Hepatocyte (in vitro differentiated cells): ENCODE results near the gene GPR84.

Experiments
- EZH2 ChIP-seq: fragments of 200-600 bp; sonication (generic); IDR thresholded peaks from 2 replicates; pipeline ENCODE4 v1.6.1; 2016; ENCODE audit warnings: antibody characterized with exemption, mild to moderate bottlenecking, borderline replicate concordance
- EZH2phosphoT487 ChIP-seq: fragments of 200-600 bp; sonication (generic); IDR thresholded peaks from one replicate; pipeline ENCODE4 v1.6.1; 2018; ENCODE audit warnings: antibody characterized with exemption, mild to moderate bottlenecking, low read depth, moderate library complexity; ENCODE audit not compliant: unreplicated experiment, severe bottlenecking
- TF ChIP-seq, protein P1 (sequence below): fragments of 200-600 bp; sonication (generic); IDR thresholded peaks from 2 replicates; pipeline ENCODE4 v1.5.1; 2016; ENCODE audit warnings: antibody characterized with exemption, mild to moderate bottlenecking; ENCODE audit not compliant: poor library complexity

DNA sequence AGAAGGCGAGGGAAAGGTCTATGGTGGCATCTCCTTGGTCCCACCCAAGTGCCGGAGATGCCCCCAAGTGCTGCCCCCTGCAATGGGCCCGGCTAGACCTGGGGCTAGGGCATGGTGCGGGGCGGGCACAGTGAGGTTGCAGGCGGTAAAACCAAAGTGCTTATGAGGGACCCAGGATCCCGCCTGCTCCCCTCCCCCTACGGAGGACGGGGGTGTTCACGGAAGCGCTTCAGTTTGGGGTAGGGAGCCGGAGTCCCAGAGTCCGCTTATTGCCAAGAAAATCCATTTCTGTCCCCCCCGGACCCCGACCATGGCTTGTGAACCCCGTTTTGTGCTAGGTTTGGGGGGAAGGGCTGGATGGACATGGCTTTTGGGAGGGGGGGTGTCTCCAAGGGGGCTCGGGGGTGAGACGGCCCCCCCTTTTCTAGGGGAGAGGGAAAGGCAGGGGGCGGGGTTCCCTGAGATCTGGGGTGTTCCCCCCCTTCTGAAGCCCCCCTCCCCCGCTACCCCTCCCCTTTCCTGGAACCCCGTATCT lies 5.4 kb upstream of the GPR84 start:
- TF ChIP-seq EZH2 (no peak), EZH2phosphoT487 (no peak)
- TF ChIP-seq, protein P1, sequence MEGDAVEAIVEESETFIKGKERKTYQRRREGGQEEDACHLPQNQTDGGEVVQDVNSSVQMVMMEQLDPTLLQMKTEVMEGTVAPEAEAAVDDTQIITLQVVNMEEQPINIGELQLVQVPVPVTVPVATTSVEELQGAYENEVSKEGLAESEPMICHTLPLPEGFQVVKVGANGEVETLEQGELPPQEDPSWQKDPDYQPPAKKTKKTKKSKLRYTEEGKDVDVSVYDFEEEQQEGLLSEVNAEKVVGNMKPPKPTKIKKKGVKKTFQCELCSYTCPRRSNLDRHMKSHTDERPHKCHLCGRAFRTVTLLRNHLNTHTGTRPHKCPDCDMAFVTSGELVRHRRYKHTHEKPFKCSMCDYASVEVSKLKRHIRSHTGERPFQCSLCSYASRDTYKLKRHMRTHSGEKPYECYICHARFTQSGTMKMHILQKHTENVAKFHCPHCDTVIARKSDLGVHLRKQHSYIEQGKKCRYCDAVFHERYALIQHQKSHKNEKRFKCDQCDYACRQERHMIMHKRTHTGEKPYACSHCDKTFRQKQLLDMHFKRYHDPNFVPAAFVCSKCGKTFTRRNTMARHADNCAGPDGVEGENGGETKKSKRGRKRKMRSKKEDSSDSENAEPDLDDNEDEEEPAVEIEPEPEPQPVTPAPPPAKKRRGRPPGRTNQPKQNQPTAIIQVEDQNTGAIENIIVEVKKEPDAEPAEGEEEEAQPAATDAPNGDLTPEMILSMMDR, result no peak
